ENCODE measurements around the gene SNX9. TPM values are rescaled to one million over a fixed set of nuclear protein-coding genes. Genes with fewer than 3 reads are reported as not detected.
A peak's percentile ranks its signal among the peaks of the same experiment; 100 is the strongest.

Gene SNX9
- total RNA-seq, 1 experiment from 2014 or later, result 27.4 TPM

DNA sequence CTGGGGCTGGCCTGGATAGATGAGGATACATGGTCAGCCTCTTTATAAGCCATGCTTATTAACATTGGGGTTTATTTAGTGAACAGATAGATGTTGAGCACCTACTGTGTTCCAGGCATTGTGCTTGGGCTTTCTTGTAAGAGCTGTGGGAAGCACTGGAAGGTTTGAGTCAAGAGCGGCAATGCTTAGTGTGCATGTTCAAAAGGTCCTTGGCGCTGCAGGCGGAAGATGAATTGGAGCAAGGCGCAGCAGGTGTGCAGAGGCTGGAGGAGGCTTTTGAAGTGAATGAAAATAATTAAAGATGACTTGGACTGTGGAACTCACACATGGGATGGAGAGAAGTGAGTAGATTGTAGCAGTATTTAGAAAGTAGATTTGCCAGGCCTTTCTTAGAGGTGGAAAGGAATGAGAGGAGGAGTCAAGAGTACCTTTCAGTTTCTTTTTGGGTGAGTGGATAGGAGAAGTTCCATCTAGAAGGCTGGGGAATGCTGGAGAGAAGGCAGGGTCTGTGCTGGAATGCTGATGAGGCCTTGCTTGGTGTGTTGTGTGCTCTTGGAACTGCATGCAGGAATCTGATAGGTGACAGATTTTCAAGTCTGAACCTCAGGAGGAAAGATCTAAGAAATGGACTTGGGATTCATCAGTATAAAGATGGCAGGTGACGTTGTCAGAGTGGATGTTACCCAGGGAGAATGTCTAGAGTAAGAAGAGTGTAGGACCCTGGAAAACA, 26.4 kb downstream of the SNX9 start:
- Histone ChIP-seq H3K4me1 (peaks cover 11% of the 10 kb centered on the region), H3K4me3 (ENCODE audit: low read depth, low read length) (no peak overlapping the region), H3K27me3 (replicated peaks; ENCODE audit: control insufficient read depth, insufficient read depth, low read length) (no peaks in the 10 kb centered on the region), H3K36me3 (ENCODE audit: control insufficient read depth, insufficient read depth, low read length) (no peaks in the 10 kb centered on the region), H3K9me3 (peaks cover 11% of the 10 kb centered on the region)
- Mint-ChIP-seq H3K4me3 (ENCODE audit: unreplicated experiment) (no peak overlapping the region), H3K36me3 (ENCODE audit: insufficient read depth, unreplicated experiment) (peaks cover 21% of the 10 kb centered on the region), H3K4me1 (ENCODE audit: low read depth, unreplicated experiment) (peaks cover 19% of the 10 kb centered on the region), H3K27ac (ENCODE audit: unreplicated experiment) (peak overlapping the region; percentile 9), H3K27me3 (ENCODE audit: insufficient read depth, unreplicated experiment) (no peaks in the 10 kb centered on the region), H3K9me3 (ENCODE audit: unreplicated experiment) (peaks cover 12% of the 10 kb centered on the region)
- CTCF ChIA-PET, result interaction anchor here (0.5 to 0.7 kb wide), 3 partner anchors 48 to 527 kb away, joined by 3 read pairs; no protein-coding TSS in a partner anchor
- intact Hi-C loops (cut with micrococcal nuclease; ENCODE audit: unreplicated experiment), result no loop called here
- no TSS peak for BruUV-seq (replicated peaks)
- DNase-seq, result no peak
- POLR2A ChIA-PET, result no interaction called here
- TF ChIP-seq, protein P1, sequence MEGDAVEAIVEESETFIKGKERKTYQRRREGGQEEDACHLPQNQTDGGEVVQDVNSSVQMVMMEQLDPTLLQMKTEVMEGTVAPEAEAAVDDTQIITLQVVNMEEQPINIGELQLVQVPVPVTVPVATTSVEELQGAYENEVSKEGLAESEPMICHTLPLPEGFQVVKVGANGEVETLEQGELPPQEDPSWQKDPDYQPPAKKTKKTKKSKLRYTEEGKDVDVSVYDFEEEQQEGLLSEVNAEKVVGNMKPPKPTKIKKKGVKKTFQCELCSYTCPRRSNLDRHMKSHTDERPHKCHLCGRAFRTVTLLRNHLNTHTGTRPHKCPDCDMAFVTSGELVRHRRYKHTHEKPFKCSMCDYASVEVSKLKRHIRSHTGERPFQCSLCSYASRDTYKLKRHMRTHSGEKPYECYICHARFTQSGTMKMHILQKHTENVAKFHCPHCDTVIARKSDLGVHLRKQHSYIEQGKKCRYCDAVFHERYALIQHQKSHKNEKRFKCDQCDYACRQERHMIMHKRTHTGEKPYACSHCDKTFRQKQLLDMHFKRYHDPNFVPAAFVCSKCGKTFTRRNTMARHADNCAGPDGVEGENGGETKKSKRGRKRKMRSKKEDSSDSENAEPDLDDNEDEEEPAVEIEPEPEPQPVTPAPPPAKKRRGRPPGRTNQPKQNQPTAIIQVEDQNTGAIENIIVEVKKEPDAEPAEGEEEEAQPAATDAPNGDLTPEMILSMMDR (IDR thresholded peaks at IDR 0.05; ENCODE audit: insufficient read depth in 1 of 2, low read depth in 1 of 2, low read length in 1 of 2, severe bottlenecking in 1 of 2, unreplicated experiment in 1 of 2), result no peak

DNA sequence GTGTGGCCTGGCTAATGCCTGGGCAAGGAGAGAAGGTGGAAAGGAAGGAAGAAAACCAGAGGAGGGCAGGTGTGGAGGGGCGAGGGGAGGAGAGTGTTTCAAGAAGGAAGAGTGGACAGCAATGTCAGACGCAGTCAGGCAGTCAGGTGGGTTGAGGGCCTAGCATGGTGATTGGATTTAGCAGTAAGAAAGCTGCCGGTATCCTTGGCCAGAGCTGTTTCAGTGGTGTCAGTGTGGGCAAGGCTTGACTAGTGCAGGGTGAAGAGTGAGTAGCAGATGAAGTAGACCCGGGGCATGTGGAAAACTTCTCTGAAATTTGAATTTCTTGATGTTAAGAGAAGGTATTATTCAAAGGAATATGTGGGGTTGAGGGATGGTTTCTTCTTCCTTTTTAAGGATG, 27.0 kb downstream of the SNX9 start:
- ChIA-PET POLR2A (no interaction called here), CTCF (interaction anchor here (0.7 kb wide), 1 partner anchor 224 kb away, joined by 3 read pairs; no protein-coding TSS in a partner anchor)
- TF ChIP-seq, protein P1 (IDR thresholded peaks at IDR 0.05; ENCODE audit: insufficient read depth in 1 of 2, low read depth in 1 of 2, low read length in 1 of 2, severe bottlenecking in 1 of 2, unreplicated experiment in 1 of 2), result no peak
- intact Hi-C loops (cut with micrococcal nuclease; ENCODE audit: unreplicated experiment), result no loop called here
- no peaks in the 10 kb centered on the region for H3K36me3 ChIP-seq (ENCODE audit: control insufficient read depth, insufficient read depth, low read length)
- H3K27me3 ChIP-seq (replicated peaks; ENCODE audit: control insufficient read depth, insufficient read depth, low read length), result no peaks in the 10 kb centered on the region
- BruUV-seq (replicated peaks), result no TSS peak
- peaks cover 24% of the 10 kb centered on the region for H3K4me1 Mint-ChIP-seq (ENCODE audit: low read depth, unreplicated experiment)
- H3K36me3 Mint-ChIP-seq (ENCODE audit: insufficient read depth, unreplicated experiment), result peaks cover 21% of the 10 kb centered on the region
- no peak overlapping the region for H3K4me3 ChIP-seq (ENCODE audit: low read depth, low read length)
- H3K4me1 ChIP-seq, result peaks cover 11% of the 10 kb centered on the region
- no peak overlapping the region for H3K4me3 Mint-ChIP-seq (ENCODE audit: unreplicated experiment)
- DNase-seq, result no peak
- H3K9me3 ChIP-seq, result peaks cover 11% of the 10 kb centered on the region
- H3K9me3 Mint-ChIP-seq (ENCODE audit: unreplicated experiment), result peaks cover 12% of the 10 kb centered on the region
- H3K27me3 Mint-ChIP-seq (ENCODE audit: insufficient read depth, unreplicated experiment), result no peaks in the 10 kb centered on the region
- H3K27ac Mint-ChIP-seq (ENCODE audit: unreplicated experiment), result peak overlapping the region; percentile 9

DNA sequence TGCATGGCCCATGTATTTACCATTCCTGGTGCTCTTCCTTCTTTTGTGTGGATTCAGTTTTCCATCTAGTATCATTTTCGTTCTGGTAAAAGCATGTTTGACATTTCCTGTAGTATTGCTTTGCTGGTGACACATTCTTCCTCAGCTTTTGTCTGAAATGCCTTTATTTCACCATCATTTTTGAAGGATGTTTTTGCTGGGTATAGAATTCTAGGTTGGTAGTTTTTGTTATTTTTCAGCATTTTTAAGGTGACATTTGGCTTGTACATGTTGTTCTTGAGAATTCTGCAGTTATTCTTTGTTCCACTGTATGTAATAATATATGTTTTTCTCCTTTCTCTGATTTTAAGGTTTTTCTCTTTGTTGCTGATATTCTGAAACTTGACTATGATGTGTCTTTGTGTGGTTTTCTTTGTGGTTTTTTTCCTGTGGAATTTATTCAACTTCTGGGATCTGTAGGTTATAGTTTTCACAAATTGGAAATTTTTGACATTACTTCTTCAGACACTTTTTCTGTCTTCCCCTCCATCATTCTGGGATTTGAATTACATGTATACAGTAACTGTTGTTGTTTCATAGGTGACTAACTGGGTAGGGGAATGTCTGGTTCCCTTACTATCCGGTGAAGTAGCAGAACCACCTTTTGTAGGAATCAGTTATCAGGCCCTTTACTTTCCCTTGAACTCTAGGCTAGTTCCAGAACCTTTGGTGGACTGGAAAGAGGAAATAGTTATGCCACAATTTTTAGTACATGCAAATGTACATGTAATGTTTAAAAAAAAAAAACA, 30.2 kb downstream of the SNX9 start:
- no peak for DNase-seq
- peaks cover 11% of the 10 kb centered on the region for H3K4me1 ChIP-seq
- Mint-ChIP-seq H3K27me3 (ENCODE audit: insufficient read depth, unreplicated experiment) (no peaks in the 10 kb centered on the region), H3K36me3 (ENCODE audit: insufficient read depth, unreplicated experiment) (peaks cover 21% of the 10 kb centered on the region), H3K9me3 (ENCODE audit: unreplicated experiment) (peaks cover 12% of the 10 kb centered on the region), H3K27ac (ENCODE audit: unreplicated experiment) (no peak overlapping the region), H3K4me3 (ENCODE audit: unreplicated experiment) (no peak overlapping the region), H3K4me1 (ENCODE audit: low read depth, unreplicated experiment) (peaks cover 22% of the 10 kb centered on the region)
- POLR2A ChIA-PET, result no interaction called here
- no peaks in the 10 kb centered on the region for H3K36me3 ChIP-seq (ENCODE audit: control insufficient read depth, insufficient read depth, low read length)
- TF ChIP-seq, protein P1 (IDR thresholded peaks at IDR 0.05; ENCODE audit: insufficient read depth in 1 of 2, low read depth in 1 of 2, low read length in 1 of 2, severe bottlenecking in 1 of 2, unreplicated experiment in 1 of 2), result no peak
- CTCF ChIA-PET, result interaction anchor here (0.6 kb wide), 1 partner anchor 253 kb away, joined by 3 read pairs; no protein-coding TSS in a partner anchor
- intact Hi-C loops (cut with micrococcal nuclease; ENCODE audit: unreplicated experiment), result no loop called here
- no TSS peak for BruUV-seq (replicated peaks)
- H3K9me3 ChIP-seq, result peaks cover 11% of the 10 kb centered on the region
- H3K27me3 ChIP-seq (replicated peaks; ENCODE audit: control insufficient read depth, insufficient read depth, low read length), result no peaks in the 10 kb centered on the region
- H3K4me3 ChIP-seq (ENCODE audit: low read depth, low read length), result no peak overlapping the region

Measured in Caco-2 (cell line).